Activated naive CD4-positive, alpha-beta T cell (primary cell): Measurements from ENCODE around the gene MPC1.

ENCODE experiments used
- DNase-seq, 4 experiments: peaks; one replicate each; lab custom pipeline; 2025; lab: John Stamatoyannopoulos, UW

The MPC1 gene

GRCh38 chr6:166315436-166315835, 67.3 kb downstream of the MPC1 start:
- DNase-seq: no peak
